ENCODE measurements around the gene FSTL4.

Gene FSTL4

GRCh38 chr5:133336121-133336968 lies 276.0 kb downstream of the FSTL4 start:
- DNase-seq: no peak

GRCh38 chr5:133334796-133335639 lies 277.3 kb downstream of the FSTL4 start:
- no peak for DNase-seq

GRCh38 chr5:133333326-133334150 lies 278.8 kb downstream of the FSTL4 start:
- no peak for DNase-seq

- no peak for DNase-seq
Observed at GRCh38 chr5:133332439-133333024, 279.8 kb downstream of the FSTL4 start.

- DNase-seq: no peak
Observed at GRCh38 chr5:133331941-133332340, 280.4 kb downstream of the FSTL4 start.

- no peak for DNase-seq
Observed at GRCh38 chr5:133330956-133331355, 281.4 kb downstream of the FSTL4 start.

- no peak for DNase-seq
Observed at GRCh38 chr5:133328800-133329199, 283.5 kb downstream of the FSTL4 start.

GRCh38 chr5:133327946-133328401 lies 284.4 kb downstream of the FSTL4 start:
- DNase-seq: no peak

- no peak for DNase-seq
Observed at GRCh38 chr5:133326361-133326760, 286.0 kb downstream of the FSTL4 start.

GRCh38 chr5:133325864-133326263 lies 286.5 kb downstream of the FSTL4 start:
- DNase-seq: no peak

- no peak for DNase-seq
Observed at GRCh38 chr5:133324926-133325325, 287.4 kb downstream of the FSTL4 start.

GRCh38 chr5:133323494-133324457 lies 288.6 kb downstream of the FSTL4 start:
- no peak for DNase-seq

GRCh38 chr5:133322743-133323142 lies 289.6 kb downstream of the FSTL4 start:
- DNase-seq: no peak

- no peak for DNase-seq
Observed at GRCh38 chr5:133321833-133322420, 290.4 kb downstream of the FSTL4 start.

GRCh38 chr5:133321286-133321832 lies 291.0 kb downstream of the FSTL4 start:
- no peak for DNase-seq

- DNase-seq: no peak
Observed at GRCh38 chr5:133319905-133320520, 292.3 kb downstream of the FSTL4 start.

- DNase-seq: no peak
Observed at GRCh38 chr5:133319244-133319643, 293.1 kb downstream of the FSTL4 start.

- DNase-seq: no peak
Observed at GRCh38 chr5:133317558-133317957, 294.8 kb downstream of the FSTL4 start.

GRCh38 chr5:133316346-133317343 lies 295.7 kb downstream of the FSTL4 start:
- DNase-seq: peak in 1 of 2 experiments; percentile 14
